Suprapubic skin (tissue), 3 donors: ENCODE results near the gene ADAMTS10.

ENCODE experiments used
- POLR2A ChIP-seq, 2 donors: fragments of 450-650 bp; IDR thresholded peaks; one replicate each; pipeline ENCODE4 v1.6.1; 2017; ENCODE audit warnings: antibody characterized with exemption in 2 of 2, mild to moderate bottlenecking in 2 of 2, moderate library complexity in 2 of 2
- TF ChIP-seq, protein P1 (sequence below), 2 donors: fragments of 200-600 bp in 1 of 2; fragments of 450-650 bp in 1 of 2; sonication (generic) in 1 of 2; IDR thresholded peaks; one replicate each; pipeline ENCODE4 v1.5.1; 2016 to 2019; ENCODE audit warnings: antibody characterized with exemption in 2 of 2, mild to moderate bottlenecking in 1 of 2, moderate library complexity in 1 of 2

- TF ChIP-seq POLR2A (IDR thresholded peaks at IDR 0.05), result no peak
- TF ChIP-seq, protein P1, sequence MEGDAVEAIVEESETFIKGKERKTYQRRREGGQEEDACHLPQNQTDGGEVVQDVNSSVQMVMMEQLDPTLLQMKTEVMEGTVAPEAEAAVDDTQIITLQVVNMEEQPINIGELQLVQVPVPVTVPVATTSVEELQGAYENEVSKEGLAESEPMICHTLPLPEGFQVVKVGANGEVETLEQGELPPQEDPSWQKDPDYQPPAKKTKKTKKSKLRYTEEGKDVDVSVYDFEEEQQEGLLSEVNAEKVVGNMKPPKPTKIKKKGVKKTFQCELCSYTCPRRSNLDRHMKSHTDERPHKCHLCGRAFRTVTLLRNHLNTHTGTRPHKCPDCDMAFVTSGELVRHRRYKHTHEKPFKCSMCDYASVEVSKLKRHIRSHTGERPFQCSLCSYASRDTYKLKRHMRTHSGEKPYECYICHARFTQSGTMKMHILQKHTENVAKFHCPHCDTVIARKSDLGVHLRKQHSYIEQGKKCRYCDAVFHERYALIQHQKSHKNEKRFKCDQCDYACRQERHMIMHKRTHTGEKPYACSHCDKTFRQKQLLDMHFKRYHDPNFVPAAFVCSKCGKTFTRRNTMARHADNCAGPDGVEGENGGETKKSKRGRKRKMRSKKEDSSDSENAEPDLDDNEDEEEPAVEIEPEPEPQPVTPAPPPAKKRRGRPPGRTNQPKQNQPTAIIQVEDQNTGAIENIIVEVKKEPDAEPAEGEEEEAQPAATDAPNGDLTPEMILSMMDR (IDR thresholded peaks at IDR 0.05), result no peak
These were observed 34.1 kb downstream of the ADAMTS10 start for GRCh38 chr19:8576273-8576993.
